B cell (primary cell): ENCODE measurements around the gene TUBB2A. TPM values are rescaled to one million over a fixed set of nuclear protein-coding genes. Genes with fewer than 3 reads are reported as not detected.

Experiments
- ATAC-seq: fragments of 200-7000 bp; cut with Tn5 transposase; one replicate; pipeline ENCODE4 v1.10.0; 2021; ENCODE audit warnings: low read depth, mild to moderate bottlenecking, moderate number of reproducible peaks, moderate library complexity
- CTCF ChIA-PET: fragments of 350-600 bp; sonication (Branson Sonifier 250); formaldehyde crosslinking; loops from one replicate; lab custom pipeline; 2021; ENCODE audit warnings: antibody characterized with exemption, inconsistent platforms; lab: Charles Lee
- POLR2A ChIA-PET: fragments of 350-600 bp; sonication (Branson Sonifier 250); formaldehyde crosslinking; loops from one replicate; lab custom pipeline; 2021; ENCODE audit warnings: antibody characterized with exemption; lab: Charles Lee
- DNase-seq: peaks from one replicate; pipeline ENCODE4 v3.0.0; 2013
- H2AFZ ChIP-seq: 2 replicates; pipeline ENCODE4 v1.6.1; 2012; ENCODE audit warnings: mild to moderate bottlenecking, low read depth, low read length; ENCODE audit not compliant: insufficient read depth, poor library complexity, severe bottlenecking
- H3K27ac ChIP-seq, 2 donors: 1 replicate in 1 of 2; 2 replicates in 1 of 2; pipeline ENCODE4 v1.5.1; 2012 to 2013; ENCODE audit warnings: low read length in 2 of 2, mild to moderate bottlenecking in 2 of 2, moderate library complexity in 1 of 2
- H3K27me3 ChIP-seq, 4 experiments: fragments of 200-600 bp in 1 of 4; sonication (generic) in 1 of 4; replicated peaks in 1 of 4; 1 replicate in 2 of 4; 2 replicates in 2 of 4; pipeline versions ENCODE4 v1.6.1 to v1.7.0; 2013 to 2016; ENCODE audit warnings: low read length in 3 of 4, mild to moderate bottlenecking in 2 of 4, mixed read lengths in 1 of 4, moderate library complexity in 1 of 4; ENCODE audit not compliant: insufficient read depth in 4 of 4, control insufficient read depth in 3 of 4; ENCODE audit errors: control extremely low read depth in 1 of 4
- H3K36me3 ChIP-seq, 2 experiments: replicated peaks in 1 of 2; 1 replicate in 1 of 2; 2 replicates in 1 of 2; pipeline versions ENCODE4 v1.6.1 to v1.7.1; 2013; ENCODE audit warnings: low read length in 1 of 2; ENCODE audit not compliant: insufficient read depth in 2 of 2, control insufficient read depth in 1 of 2; ENCODE audit errors: control extremely low read depth in 1 of 2, extremely low read depth in 1 of 2
- H3K4me1 ChIP-seq, 2 donors: fragments of 200-600 bp in 1 of 2; sonication (generic) in 1 of 2; 1 replicate in 1 of 2; 2 replicates in 1 of 2; pipeline versions ENCODE4 v1.5.1 to v1.6.1; 2013 to 2017; ENCODE audit warnings: low read length in 2 of 2; ENCODE audit not compliant: control insufficient read depth in 2 of 2, insufficient read depth in 2 of 2
- H3K4me2 ChIP-seq: replicated peaks from 2 replicates; pipeline ENCODE3; 2012; ENCODE audit warnings: mild to moderate bottlenecking, low read depth, low read length; ENCODE audit not compliant: poor library complexity, severe bottlenecking
- H3K4me3 ChIP-seq, 5 experiments: fragments of 200-600 bp in 1 of 5; sonication (generic) in 1 of 5; 1 replicate in 3 of 5; 2 replicates in 2 of 5; pipeline versions ENCODE4 v1.5.1 to v1.7.0; 2011 to 2016; ENCODE audit warnings: low read length in 4 of 5, mild to moderate bottlenecking in 4 of 5, low read depth in 2 of 5, control low read depth in 1 of 5, moderate library complexity in 1 of 5; ENCODE audit not compliant: insufficient read depth in 1 of 5; ENCODE audit errors: control extremely low read depth in 1 of 5, extremely low read depth in 1 of 5
- H3K79me2 ChIP-seq: fragments of 200-600 bp; sonication (generic); one replicate; pipeline ENCODE4 v1.6.0; 2016; ENCODE audit warnings: low read length; ENCODE audit not compliant: control insufficient read depth, insufficient read depth
- H3K9ac ChIP-seq: fragments of 200-600 bp; sonication (generic); 2 replicates; pipeline ENCODE4 v1.6.1; 2017; ENCODE audit warnings: mild to moderate bottlenecking, low read length, moderate library complexity
- H3K9me3 ChIP-seq, 3 donors: one replicate each; pipeline versions ENCODE4 v1.6.1 to v1.7.1; 2013; ENCODE audit warnings: low read length in 2 of 3; ENCODE audit not compliant: control insufficient read depth in 2 of 3, insufficient read depth in 1 of 3; ENCODE audit errors: control extremely low read depth in 1 of 3
- H4K20me1 ChIP-seq: 2 replicates; pipeline ENCODE4 v1.6.0; 2012; ENCODE audit warnings: mild to moderate bottlenecking, low read length; ENCODE audit not compliant: insufficient read depth, control insufficient read depth, poor library complexity, severe bottlenecking
- H3K27ac Mint-ChIP-seq: one replicate; pipeline ENCODE4 v1.8.0; 2021; ENCODE audit warnings: mixed read lengths
- H3K27me3 Mint-ChIP-seq: one replicate; pipeline ENCODE4 v1.8.0; 2021; ENCODE audit warnings: mixed read lengths
- H3K4me1 Mint-ChIP-seq: one replicate; pipeline ENCODE4 v1.8.0; 2021; ENCODE audit warnings: mixed read lengths
- H3K4me3 Mint-ChIP-seq: one replicate; pipeline ENCODE4 v1.8.0; 2021; ENCODE audit warnings: mixed read lengths
- H3K9me3 Mint-ChIP-seq: one replicate; pipeline ENCODE4 v1.8.0; 2022; ENCODE audit warnings: mixed read lengths; ENCODE audit not compliant: insufficient read depth
- CTCF ChIP-seq: fragments of 200-600 bp; IDR thresholded peaks from one replicate; pipeline ENCODE4 v1.8.0; 2022; ENCODE audit warnings: antibody characterized with exemption, mild to moderate bottlenecking
- EZH2 ChIP-seq: IDR thresholded peaks from 2 replicates; pipeline ENCODE4 v1.6.1; 2012; ENCODE audit warnings: borderline replicate concordance, low read depth, mild to moderate bottlenecking, moderate library complexity, low read length; ENCODE audit not compliant: insufficient read depth, poor library complexity, severe bottlenecking
- WGBS: methylation state at CpG from one replicate; pipeline ENCODE4 v1.1.5; 2013; ENCODE audit warnings: missing lambda C conversion rate; ENCODE audit not compliant: insufficient coverage; 5-methylcytosine and 5-hydroxymethylcytosine counted together
- intact Hi-C: fragments of 100-400 bp; cut with micrococcal nuclease; formaldehyde crosslinking; loops from one replicate; pipeline ENCODE4 v1.10.0; 2022
- polyA plus RNA-seq: library from polyadenylated mRNA; depleted of rRNA; stranded (reverse); fragments of >200 nt; gene quantifications from 2 replicates; pipeline ENCODE4 v1.2.3, GENCODE V29; 2012
- total RNA-seq, 2 donors: library from RNA; stranded (reverse); fragments of 120-200 nt in 1 of 2; gene quantifications; 1 replicate in 1 of 2; 2 replicates in 1 of 2; pipeline versions ENCODE4 v1.2.3 to v1.2.4, GENCODE V29; 2013 to 2022

Gene TUBB2A
- total and polyA plus RNA-seq, 2 donors (not counting 1 experiment from before 2014, with no cell fraction given), result 4.2 to 146 TPM

- no peak for TF ChIP-seq CTCF
- no peak for TF ChIP-seq EZH2
- CTCF ChIA-PET, result interaction anchor here (0.7 to 3.7 kb wide), 6 partner anchors 45 to 354 kb away, joined by 3 to 25 read pairs (median 4); partner anchors contain the start of genes PSMG4, RIPK1 and WRNIP1
- H3K27me3 ChIP-seq, result no peaks in the 10 kb centered on the region
- Mint-ChIP-seq H3K4me3 (peak overlapping the region; percentile 97), H3K27ac (peak overlapping the region; percentile 98), H3K9me3 (no peaks in the 10 kb centered on the region), H3K27me3 (no peaks in the 10 kb centered on the region), H3K4me1 (peaks cover 21% of the 10 kb centered on the region)
- peak overlapping the region; percentile 90 for H3K4me2 ChIP-seq
- H3K36me3 ChIP-seq, result peaks cover 0 to 3% of the 10 kb centered on the region in 2 experiments
- intact Hi-C loops, result loop anchor here (2.0 to 5.0 kb wide), 3 partner anchors 130 to 900 kb away; partner anchors contain the start of gene PXDC1
- H4K20me1 ChIP-seq, result no peaks in the 10 kb centered on the region
- H3K4me1 ChIP-seq, result peaks cover 12% of the 10 kb centered on the region in 2 donors
- peak overlapping the region in 1 of 2 donors; percentile 93 for H3K27ac ChIP-seq
- ATAC-seq (peak; percentile 5), DNase-seq (no peak)
- H3K9me3 ChIP-seq, result no peaks in the 10 kb centered on the region
- H3K4me3 ChIP-seq, result peak overlapping the region; percentile 66 to 98 (median 78)
- POLR2A ChIA-PET, result interaction anchor here (1.0 kb wide), 2 partner anchors 56 to 139 kb away, joined by 3 to 7 read pairs; partner anchors contain the start of gene PSMG4
- 8% methylated on average over 13 of the region's 19 CpGs for WGBS
- peak overlapping the region; percentile 88 for H3K9ac ChIP-seq
- peaks cover 6% of the 10 kb centered on the region for H3K79me2 ChIP-seq
- H2AFZ ChIP-seq, result peak overlapping the region; percentile 88
Observed at GRCh38 chr6:3119040-3119723, 38.2 kb downstream of the TUBB2A start.
